ENCODE results near the gene RALB.
A peak's percentile ranks its signal among the peaks of the same experiment; 100 is the strongest.
"Not testable (repeated sequence)": the region's sequence is repeated elsewhere in the genome, so short reads cannot be mapped to it uniquely, and the experiment has no call there.

RALB gene

GRCh38 chr2:120224735-120225548 is 27.7 kb upstream of the RALB start:
- DNase-seq: peak; percentile 23 to 42

GRCh38 chr2:120225549-120226065 is 27.0 kb upstream of the RALB start:
- no peak for DNase-seq

- no peak for DNase-seq
Observed at GRCh38 chr2:120226316-120226715, 26.3 kb upstream of the RALB start.

- peak in 1 of 2 experiments; percentile 49 for DNase-seq
Observed at GRCh38 chr2:120227111-120227991, 25.3 kb upstream of the RALB start.

GRCh38 chr2:120228503-120228902 is 24.1 kb upstream of the RALB start:
- peak; percentile 76 for DNase-seq

GRCh38 chr2:120229341-120229740 is 23.3 kb upstream of the RALB start:
- no peak for DNase-seq

GRCh38 chr2:120230515-120231471 is 21.9 kb upstream of the RALB start:
- no peak for DNase-seq

GRCh38 chr2:120231564-120231973 is 21.1 kb upstream of the RALB start:
- no peak for DNase-seq

GRCh38 chr2:120231974-120232635 is 20.5 kb upstream of the RALB start:
- no peak for DNase-seq

GRCh38 chr2:120233292-120233691 is 19.4 kb upstream of the RALB start:
- no peak for DNase-seq

GRCh38 chr2:120235158-120235557 is 17.5 kb upstream of the RALB start:
- not testable (repeated sequence) for DNase-seq

- DNase-seq: no peak
Observed at GRCh38 chr2:120235681-120236080, 17.0 kb upstream of the RALB start.

GRCh38 chr2:120236316-120236715 is 16.3 kb upstream of the RALB start:
- DNase-seq: no peak

GRCh38 chr2:120236791-120237190 is 15.9 kb upstream of the RALB start:
- no peak for DNase-seq

- no peak for DNase-seq
Observed at GRCh38 chr2:120237491-120237902, 15.2 kb upstream of the RALB start.

GRCh38 chr2:120238728-120239487 is 13.7 kb upstream of the RALB start:
- DNase-seq: no peak

- DNase-seq: no peak
Observed at GRCh38 chr2:120239488-120240287, 13.0 kb upstream of the RALB start.

GRCh38 chr2:120240901-120241429 is 11.7 kb upstream of the RALB start:
- no peak for DNase-seq

- no peak for DNase-seq
Observed at GRCh38 chr2:120241684-120242083, 11.0 kb upstream of the RALB start.

- no peak for DNase-seq
Observed at GRCh38 chr2:120243211-120243610, 9.4 kb upstream of the RALB start.
